A673 (cell line): ENCODE data around the gene PRKD1.

Source experiments
- EZH2 ChIP-seq: fragments of 200-600 bp; sonication (generic); IDR thresholded peaks from 2 replicates; pipeline ENCODE4 v1.6.1; 2017; ENCODE audit warnings: borderline replicate concordance, low read depth, mild to moderate bottlenecking, mixed read lengths, antibody characterized with exemption, low read length; ENCODE audit not compliant: poor library complexity, severe bottlenecking
- TF ChIP-seq, protein P1 (sequence below): fragments of 300-800, 200-600 bp; sonication (generic); conservative IDR thresholded peaks from 2 replicates; pipeline ENCODE4 v1.5.1; 2017; ENCODE audit warnings: low read depth, mild to moderate bottlenecking, antibody characterized with exemption, low read length, moderate library complexity, mixed read lengths

- no peak for TF ChIP-seq EZH2
- TF ChIP-seq, protein P1, sequence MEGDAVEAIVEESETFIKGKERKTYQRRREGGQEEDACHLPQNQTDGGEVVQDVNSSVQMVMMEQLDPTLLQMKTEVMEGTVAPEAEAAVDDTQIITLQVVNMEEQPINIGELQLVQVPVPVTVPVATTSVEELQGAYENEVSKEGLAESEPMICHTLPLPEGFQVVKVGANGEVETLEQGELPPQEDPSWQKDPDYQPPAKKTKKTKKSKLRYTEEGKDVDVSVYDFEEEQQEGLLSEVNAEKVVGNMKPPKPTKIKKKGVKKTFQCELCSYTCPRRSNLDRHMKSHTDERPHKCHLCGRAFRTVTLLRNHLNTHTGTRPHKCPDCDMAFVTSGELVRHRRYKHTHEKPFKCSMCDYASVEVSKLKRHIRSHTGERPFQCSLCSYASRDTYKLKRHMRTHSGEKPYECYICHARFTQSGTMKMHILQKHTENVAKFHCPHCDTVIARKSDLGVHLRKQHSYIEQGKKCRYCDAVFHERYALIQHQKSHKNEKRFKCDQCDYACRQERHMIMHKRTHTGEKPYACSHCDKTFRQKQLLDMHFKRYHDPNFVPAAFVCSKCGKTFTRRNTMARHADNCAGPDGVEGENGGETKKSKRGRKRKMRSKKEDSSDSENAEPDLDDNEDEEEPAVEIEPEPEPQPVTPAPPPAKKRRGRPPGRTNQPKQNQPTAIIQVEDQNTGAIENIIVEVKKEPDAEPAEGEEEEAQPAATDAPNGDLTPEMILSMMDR = no peak
Observed at GRCh38 chr14:29654901-29655550, 272.6 kb downstream of the PRKD1 start.
